ENCODE data around the gene TCF7L2.

The TCF7L2 gene

DNA sequence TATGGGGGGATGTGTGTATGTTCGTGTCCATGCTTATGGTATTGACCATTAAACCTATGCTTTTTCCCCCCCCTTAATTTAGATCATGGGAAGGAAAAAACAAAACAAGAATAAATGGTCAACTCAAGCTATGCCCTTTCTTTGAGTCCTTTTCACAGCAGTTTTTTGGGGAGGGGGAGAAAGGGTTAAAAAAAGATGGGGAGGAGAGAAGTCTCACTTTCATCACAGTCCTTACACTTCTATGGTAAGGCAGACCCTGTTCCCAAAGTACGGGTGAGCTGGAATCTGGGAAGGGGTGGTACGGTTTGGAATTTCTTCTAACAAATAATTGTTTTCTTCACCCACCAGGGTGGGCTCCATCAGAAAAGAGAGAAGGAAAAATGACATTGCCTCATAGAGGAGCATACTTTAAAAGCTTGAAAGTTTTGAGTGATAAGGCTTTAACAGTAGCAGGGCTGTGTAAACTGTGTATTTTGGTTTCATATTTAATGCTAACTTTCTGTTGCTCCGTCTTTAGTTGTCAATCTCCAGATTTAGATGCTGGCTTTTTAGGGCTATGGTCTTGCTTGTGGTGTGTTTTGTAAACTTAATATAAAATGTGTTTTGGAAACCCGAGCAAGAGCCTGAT, 180.1 kb downstream of the TCF7L2 start:
- DNase-seq = no peak

DNA sequence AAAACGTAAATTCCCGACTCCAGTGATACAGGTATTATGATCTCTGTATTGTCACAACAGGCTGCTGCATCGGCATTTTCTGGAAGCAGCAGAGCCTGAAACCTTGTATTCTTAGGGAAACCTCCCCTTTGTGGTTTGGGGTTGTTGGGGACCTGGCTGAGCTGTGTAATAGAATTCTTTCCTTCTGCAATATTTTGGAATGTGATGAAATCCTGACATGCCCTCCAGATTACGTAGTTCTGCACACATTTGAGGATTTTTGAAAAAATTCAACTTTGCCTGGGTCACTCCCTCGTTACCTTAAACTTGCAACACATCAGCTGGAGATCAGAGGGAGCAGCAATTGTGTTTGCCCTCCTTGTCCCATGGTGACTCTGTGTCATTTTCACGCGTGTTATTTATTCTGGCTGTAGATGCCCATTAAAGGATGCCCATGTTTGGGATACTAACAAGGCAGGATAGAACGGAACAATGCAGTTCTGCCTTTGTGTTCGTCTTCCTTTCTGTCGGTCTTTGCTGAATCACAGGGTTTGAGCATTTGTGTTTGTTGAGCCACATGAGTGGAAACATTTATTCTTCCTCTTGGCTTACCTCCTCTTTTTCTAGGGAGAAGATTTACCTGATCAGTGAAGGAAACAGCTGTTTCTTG, 181.7 kb downstream of the TCF7L2 start:
- no peak for DNase-seq

DNA sequence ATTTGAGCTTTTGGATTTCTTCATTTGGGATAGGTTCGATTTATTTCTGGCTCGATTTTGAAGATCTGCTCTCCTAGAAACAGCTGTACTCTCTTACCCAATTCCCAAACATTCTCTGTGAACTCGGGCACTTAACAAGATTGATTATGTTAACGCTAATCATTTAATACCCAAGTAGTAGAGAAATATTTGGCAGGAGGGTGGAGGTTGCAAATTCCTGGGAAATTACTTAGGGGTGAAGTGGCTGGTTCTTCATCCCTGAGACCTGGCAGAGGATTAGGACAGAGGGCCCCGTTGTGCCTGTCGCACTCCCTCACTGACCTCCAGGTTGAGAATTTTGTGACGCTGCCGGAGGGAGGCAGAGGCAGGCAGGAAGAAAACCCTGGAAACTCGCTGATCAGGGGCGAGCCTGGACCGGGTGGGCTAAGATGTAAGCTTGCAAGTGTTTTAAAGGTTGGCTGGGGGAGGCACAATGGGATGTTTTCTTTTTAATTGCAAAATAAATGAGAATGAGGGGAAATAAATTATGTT, 182.6 kb downstream of the TCF7L2 start:
- DNase-seq = no peak

DNA sequence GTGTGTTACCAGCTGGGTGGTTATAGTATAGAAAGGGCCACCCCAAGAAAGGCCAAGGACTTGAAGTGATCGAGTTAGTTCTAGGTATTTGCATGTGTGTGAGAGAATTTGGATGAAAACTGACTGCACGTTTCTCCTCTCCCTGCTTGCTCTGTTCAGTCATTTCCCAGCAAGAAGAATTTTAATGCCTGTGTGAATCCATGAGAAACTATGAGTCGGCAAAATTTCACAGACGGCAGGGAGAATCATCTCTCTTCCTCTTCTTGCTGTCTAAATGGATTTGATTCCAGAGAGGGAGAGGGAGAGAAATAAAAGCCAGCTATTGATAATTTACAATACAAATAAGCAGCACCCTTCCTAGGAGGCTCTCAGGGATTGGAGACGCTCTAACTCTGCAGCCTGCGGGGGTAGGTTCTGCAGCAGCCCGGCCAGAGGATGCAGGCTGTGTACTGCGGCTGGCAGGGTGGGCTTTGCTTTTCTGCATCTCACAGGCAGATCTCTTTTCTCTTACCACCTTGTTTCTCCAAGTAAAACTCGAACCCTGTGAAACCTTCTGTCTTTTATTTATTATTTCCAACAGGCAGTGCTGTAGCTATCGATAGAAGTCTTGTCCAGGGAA, 183.6 kb downstream of the TCF7L2 start:
- no peak for DNase-seq

DNA sequence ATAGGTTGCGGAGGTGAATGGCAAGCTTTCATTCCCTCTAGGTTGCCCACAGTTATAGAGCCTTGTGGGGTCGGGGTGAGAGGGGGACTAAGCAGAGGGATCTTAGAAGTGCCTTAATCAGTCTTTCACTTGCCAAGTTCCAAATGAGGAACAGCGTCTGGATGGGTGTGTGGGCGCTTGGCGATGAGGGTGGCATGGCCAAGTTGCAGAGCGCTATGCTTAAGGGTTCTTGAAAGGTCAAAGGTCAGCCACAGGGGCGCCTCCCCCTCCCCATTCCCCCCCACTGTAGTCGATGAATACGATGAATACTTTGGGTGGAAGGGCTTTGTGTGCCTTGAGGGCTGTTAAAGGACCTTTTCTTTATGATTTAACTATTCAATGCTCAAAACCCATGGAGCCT, 185.0 kb downstream of the TCF7L2 start:
- no peak for DNase-seq

DNA sequence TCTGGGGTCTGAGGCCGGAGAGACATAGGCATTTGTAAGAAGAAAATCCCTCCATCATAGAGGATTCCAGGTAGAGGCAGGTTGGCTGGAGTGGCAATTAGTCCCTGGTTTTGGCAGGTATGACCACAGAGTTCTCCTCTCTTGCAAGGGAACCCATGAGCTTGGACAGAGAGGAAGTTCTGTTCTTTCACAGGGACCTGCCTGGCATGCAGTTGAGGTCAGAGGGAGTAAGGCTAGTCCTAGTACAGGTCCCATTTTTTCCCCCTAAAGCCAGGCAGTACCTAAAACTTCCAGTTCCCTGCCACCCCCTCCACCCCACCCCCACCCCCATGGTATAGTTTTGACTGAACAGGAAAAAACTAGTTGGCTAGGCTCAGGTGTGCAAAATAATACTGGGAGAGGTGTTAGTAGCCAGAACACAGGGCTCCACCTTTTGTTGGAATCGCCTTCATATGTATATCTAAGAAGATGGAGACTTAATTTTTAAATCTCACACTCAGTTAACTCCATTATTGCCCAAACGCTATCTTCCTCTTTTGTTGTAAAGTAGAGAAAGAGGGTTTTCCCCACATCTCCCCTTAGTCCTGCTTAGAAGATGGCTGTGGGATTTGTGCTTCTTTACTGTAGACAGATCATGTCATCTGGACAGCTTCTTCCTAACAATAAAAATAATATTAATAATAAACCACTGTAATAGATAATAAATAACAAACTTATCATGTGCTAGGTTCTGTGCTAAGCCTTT, 188.1 kb downstream of the TCF7L2 start:
- DNase-seq = no peak

DNA sequence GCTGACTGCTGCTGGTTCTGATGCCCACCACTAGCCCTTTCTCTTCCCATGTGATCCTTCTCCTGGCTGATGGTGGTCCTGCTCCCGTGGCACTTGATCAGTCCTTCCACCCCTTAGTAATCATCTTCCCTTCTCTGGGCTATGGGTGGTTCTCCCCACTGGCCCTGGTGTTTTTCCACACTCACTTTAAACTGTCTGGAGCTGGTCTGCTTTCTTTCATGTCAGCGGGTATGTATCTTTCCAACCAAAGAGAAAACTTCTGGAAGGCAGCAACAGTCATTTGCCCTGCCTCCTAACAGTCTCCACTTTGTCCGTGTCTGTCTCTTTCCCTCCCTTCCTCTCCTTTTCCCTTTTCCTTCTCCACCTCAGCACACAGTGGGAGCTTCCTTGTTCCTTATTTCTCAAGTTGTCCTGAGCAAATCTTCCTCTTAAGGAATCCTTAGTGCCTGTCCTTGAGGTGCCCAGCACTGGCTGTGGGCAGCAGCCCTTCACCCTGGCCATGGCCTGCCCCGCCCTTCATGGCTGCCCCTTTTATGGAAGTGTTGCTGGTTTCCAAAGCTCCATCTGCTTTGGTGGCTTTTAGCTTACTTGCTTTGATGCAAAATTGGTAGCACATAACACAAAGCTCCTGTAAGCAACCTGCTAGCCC, 189.0 kb downstream of the TCF7L2 start:
- no peak for DNase-seq

DNA sequence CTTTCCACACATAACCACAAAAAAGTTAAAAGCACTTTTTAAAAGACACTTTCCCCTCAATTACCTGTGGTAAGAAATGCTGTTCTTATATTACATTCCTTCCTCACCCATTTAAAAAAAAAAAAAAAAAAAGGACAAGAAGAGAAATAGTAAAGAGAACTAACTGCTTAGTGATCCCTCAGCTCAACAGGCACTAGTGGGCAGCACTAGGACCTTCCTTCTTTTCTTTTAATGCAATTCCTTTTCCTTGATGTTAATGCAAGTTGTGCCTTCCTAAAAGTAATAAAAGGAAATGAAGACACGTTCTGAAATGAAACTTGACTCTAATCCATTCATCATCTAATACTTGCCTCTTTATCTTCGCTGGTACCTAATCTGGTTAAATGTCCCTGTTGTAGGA, 189.7 kb downstream of the TCF7L2 start:
- no peak for DNase-seq

DNA sequence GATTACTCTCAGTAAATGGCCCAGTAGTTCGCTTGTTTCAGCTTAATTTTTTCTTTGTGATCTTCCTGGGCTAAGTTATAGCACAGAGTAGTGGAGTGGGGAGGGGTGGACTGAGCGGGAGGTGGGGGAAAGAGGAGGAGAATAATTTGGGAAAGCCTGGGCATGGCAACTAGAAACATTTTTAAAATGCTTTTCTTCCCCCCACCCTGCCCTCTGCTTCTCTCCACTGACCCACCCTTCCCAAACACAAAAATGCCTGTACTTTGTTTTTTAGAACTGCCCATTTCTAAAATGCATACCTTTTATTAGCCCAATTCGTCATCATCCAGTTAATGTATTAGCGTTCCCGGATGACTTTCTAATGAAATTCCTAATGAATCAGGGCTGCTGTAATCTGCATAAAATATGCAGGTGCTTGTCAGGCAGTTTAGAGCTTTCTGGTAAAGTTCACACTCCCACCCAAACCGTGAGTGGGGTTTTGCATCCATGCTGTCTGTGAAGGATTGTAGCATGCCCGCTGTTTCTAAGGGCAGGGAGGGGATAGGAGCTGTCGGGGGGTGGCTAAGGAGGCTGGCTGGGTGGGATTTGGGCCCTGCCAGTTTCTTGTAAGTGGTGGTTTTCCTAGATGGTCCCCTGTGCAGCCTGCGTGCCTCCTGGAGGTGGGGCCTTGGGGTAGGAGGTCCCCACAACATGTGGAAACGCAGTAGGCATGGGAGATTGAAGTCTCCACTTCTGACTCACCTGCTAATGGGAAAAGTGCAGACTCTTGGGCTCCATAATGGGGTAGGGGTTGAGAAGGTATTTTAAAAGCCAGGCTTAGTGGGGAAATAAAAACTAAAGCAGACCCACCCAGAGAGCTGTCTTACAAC, 190.3 kb downstream of the TCF7L2 start:
- DNase-seq = no peak

DNA sequence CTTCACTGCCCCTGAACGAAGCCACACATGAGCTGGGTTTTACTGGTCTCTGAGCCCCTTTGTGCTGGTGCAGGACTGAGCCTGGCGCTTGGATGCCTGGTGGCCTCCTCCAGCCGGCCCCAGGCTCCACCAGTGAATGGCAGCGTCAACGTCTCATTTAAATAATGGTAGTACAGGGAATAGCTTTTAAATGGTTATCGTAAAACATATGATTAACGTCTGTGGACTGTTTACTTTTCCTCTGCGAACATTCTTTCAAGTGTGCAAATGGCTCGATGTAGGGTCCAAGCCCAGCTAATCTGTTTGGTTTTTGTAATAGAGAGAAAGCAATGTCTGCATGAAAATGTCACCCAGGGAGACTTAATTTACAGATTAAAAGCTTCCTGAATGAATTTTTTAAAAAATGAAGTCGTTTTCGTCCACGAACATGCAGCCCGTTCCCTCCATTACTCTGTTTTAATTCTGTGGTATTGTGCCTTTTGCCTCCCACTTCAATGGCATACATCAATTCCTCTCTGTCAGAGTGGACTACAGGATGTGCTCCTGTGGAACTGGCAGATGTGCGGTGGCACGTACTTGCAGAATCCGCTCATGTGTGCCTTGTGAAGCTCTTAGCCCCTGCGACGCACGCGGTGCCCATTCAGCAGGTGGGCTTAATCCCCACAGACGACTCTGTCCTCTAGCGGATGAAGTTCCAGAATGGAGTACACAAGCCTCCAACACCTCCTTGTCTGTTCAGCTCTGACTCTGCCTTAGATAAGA, 192.7 kb downstream of the TCF7L2 start:
- no peak for DNase-seq

DNA sequence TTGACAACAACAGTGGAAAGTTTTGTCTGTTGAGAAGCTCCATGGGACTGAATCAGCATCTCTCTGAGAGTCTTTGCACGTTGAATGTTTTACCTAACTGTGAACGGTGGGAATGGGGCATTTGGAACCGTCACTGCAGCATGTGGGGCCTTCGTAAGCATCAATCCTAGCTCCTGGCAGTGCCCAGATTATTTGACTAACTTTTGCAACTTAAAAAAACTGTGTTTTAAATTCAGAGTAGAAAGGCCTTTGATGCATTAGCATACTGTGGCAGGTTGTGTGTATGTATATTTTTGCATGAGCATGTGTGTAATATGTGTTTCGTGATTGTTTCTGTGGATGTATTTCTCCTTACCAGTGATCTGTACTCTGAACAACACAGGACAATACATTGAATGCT, 194.5 kb downstream of the TCF7L2 start:
- no peak for DNase-seq

DNA sequence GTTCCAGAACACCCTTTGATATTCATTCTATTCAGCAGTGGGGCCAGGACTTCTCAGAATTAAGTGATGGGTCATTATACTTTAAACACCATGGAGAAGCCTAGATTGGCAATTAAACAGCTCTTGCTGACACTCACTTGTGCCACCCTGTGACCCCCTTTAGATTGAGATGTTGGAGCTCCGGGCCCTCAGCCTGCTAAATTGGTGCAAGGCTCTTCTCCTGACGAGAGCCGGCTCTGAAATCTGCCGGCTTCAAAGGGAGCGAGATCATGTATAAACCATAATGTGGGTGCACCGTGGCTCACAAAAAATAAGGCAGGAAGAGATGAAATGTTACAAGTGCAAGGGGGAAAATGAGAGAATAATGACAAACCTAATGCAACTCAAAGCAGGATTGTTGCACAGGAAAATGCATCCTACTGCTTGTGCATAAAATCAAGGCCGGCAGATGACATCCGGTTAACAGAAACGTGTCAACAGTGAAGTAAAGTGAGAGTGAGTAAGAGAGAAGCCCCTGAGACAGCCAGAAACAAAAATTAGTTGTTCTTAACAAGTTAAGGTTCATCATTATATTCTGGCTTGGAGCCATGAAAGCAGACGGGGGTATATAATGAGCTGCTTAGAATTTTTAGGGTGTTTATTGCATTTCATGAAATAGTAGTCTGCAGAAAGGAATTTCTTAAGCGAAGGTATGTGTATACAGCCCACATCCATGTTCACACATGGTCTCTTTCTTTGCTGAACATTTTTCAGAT, 198.2 kb downstream of the TCF7L2 start:
- no peak for DNase-seq

DNA sequence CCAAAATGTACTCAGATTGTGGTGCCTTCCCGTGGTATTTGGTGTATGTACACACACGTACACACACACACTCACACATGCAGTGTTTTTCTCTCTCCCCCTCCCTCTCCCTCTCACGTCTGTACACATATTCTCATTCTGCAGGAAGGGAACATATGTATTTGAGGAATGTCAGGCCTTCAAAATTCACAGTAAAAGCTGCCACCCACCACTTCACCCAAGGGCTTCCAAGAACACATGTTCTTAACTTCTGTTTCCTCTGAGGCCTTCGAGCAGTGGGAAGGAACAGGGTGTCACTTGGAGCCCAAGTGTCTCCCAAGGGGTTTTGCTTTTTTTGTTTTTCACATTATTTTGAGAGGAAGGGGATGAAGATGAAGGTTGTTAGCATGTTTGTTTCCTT, 198.9 kb downstream of the TCF7L2 start:
- DNase-seq = no peak

DNA sequence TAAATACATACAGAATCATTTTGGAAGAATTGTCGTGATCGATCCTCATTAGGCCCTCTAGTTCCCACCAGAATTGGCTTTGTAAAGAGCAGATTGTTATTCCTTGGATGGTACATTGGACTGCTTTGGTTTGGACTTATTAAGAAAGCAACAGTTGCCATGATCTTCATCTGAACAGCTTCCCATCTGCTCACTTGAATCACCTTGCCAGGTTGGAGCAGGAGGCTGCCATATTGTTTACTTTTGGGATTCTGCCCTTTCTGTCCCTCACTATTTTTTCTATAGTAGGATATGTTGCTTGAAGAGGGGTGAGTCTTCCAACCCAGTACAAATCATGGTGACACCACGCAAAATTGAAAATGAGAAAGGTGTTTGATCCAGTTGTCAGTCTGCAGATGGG, 199.6 kb downstream of the TCF7L2 start:
- DNase-seq = no peak

DNA sequence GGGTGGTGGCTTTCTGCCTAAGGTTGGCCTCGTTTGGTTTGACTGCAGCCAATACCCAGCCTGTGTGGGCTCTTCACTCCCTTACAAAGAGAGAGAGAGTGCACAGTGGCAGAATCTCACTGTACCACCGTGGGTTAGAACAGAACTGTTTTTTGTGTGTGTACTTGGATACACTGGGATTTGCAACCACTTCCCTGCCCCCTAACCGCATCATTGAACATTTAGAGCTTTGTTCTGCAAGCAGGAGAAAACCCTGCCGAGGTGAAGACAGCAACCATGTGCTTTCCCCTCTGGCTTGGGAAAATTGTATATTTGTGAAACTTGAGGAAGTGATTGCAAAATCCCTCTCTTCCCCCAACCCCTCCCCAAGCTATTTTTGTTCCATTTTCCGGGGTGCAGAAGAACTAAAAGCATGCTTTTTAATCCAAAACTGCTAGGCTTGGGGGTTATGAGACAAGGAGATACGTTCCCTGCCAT, 201.2 kb downstream of the TCF7L2 start:
- no peak for DNase-seq

DNA sequence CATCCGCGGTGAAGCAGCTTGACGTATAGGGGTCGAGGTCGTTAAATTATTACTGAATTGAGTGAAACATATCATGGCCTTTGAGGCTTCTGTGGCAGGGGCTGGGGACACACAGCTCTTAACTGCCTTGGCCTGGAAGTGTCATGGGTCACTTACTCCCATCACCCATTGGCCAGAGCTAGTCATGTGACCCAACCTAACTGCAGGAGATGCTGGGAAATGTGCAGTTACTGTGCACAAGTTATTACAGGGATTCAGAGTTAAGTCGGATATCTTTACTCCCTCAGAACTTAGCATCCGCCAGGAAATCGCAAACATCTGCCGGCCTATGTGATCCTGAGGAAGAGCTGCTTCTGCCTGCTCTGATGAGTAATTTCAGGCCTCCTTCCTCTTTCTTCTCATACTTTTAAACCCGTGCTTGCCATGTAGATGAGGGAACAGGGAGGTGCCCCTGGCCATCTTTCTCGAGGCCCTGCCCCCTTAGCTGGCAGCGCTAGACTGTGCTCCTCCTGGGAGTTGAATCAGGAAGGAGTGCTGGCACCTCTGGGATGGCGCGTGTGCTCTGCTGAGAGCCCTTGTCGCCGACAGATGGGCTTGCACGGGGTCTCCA, 203.6 kb downstream of the TCF7L2 start:
- DNase-seq = no peak

DNA sequence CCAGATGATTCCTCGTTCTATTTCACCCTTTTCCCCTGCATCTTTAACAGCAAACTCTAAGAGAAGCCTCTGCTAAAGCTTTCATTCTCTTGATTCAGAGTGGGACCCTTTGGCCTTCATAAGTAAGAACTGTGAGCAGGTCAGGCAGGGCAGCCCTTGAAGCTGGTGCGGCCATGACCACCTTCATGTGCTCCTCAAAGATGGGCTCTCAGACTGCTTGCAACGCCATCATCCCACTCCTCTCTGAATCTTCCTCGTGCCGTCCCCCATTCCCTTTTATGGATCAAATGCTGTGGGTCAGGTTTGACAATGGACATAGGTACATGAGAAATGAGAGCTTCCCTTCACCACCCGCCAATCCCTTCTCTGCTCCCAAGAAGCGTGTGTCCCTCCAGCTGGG, 207.4 kb downstream of the TCF7L2 start:
- no peak for DNase-seq

DNA sequence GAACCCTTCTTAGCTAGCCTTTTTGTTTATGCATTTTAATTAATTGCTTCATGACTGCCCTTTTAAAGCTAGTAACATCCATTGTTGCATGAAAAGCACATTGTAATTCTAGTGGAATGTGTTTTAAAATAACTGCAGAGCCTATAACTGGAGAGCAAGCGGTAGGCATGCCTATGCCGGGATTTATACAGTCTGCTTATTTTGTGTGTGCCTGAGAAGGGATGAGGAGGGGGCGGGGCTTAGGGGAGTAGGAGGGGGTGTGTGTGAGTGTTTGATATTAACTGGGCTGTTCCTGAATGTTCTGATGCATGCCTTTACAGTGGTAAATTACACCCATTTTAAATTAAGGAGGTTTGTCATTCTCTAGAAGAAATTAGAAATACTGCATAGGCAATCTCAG, 208.1 kb downstream of the TCF7L2 start:
- DNase-seq = no peak

DNA sequence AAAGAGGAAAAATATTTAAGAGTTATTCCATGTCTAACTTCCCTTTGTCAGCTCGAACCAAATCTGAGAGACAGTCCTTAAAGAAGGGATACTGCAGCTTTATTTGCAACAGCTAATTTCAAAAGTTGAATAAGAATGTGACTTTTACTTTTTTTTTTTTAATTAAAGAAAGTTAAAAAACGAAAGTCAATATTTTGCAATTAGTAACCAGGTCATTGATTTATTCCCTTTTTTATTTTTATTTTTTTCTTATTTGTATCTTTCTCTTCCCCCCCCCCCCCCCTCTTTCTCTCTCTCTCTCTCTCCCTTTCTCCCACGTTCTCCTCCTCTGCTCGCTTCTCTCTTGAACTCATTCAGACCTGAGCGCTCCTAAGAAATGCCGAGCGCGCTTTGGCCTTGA, 209.5 kb downstream of the TCF7L2 start:
- no peak for DNase-seq

DNA sequence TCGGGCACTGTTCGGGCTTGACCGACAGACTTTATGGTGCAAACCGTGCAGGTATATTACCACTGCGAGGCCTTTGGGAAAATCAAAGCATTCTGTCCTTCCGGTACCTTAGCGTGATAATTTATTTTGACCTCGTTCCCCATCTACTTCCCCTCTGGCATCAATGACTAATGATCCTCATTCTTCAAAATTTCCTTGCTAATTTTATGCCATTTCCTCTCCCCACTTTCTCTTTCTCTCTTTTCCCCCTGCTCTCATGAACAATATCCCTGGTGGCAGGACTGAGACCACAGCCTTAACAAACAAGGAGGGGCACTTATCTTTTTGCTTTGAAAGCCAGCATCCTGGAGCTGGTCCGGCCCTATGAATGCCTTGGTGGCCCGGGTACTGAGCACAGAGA, 210.6 kb downstream of the TCF7L2 start:
- DNase-seq = no peak

All from COR-L47 (cell line).